ENCODE data around the gene SETD6. TPM values are rescaled to one million over a fixed set of nuclear protein-coding genes. Genes with fewer than 3 reads are reported as not detected.

The SETD6 gene
- total RNA-seq, 1 experiment from 2014 or later = 22.0 TPM

DNA sequence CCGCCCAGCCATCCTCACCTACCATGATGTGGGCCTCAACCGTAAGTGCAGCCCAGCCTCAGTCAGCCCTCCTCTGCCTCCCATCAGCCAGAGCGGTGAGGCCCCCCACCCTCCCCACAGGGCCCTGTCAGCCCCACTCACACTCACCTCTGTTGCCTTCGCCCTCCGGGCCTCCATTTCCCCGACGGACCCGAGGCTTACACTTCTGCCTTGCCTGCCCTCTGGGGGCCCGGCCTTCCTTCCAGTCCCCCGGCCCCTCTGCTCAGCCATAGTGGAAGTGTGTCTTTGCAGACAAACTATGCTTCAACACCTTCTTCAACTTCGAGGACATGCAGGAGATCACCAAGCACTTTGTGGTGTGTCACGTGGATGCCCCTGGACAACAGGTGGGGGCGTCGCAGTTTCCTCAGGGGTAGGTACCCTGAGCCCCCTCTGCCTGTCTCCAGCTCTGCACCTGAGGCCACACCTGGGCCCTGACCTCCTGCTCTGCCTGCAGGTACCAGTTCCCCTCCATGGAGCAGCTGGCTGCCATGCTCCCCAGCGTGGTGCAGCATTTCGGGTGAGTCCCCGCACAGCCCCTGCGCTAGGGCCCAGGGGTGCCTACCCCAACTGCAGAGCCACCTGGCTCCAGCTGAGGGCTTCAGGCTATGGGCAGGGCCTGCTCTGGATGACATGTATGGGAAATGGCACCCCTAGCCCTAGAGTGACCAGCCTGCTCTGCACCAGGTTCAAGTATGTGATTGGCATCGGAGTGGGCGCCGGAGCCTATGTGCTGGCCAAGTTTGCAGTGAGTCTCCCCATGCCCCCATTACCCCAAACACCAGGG is 11.2 kb upstream of the SETD6 start:
- Histone ChIP-seq H3F3A (ENCODE audit: low read length, unreplicated experiment) (no peaks in the 10 kb centered on the region), H4K20me1 (ENCODE audit: low read length) (no peaks in the 10 kb centered on the region), H3K9ac (ENCODE audit: low read length) (no peak overlapping the region), H3K4me1 (ENCODE audit: insufficient read depth, low read length) (peaks cover 7% of the 10 kb centered on the region; the same call in 1 of the 2 replicates), H3K9me2 (replicated peaks; ENCODE audit: low read length) (no peaks in the 10 kb centered on the region), H3K79me2 (ENCODE audit: low read length) (no peaks in the 10 kb centered on the region), H3K27ac (ENCODE audit: low read length) (no peak overlapping the region), H3K4me3 (ENCODE audit: low read length) (no peak overlapping the region), H3K27me3 (ENCODE audit: low read length) (no peaks in the 10 kb centered on the region), H3K9me3 (ENCODE audit: low read length) (no peaks in the 10 kb centered on the region), H3K4me2 (ENCODE audit: low read length) (no peak overlapping the region), H3K36me3 (ENCODE audit: low read depth, low read length) (no peaks in the 10 kb centered on the region), H2AFZ (ENCODE audit: low read length) (no peak overlapping the region)
- ChIA-PET POLR2A (ENCODE audit: unreplicated experiment) (no interaction called here), CTCF (no interaction called here)
- TF ChIP-seq, protein P1, sequence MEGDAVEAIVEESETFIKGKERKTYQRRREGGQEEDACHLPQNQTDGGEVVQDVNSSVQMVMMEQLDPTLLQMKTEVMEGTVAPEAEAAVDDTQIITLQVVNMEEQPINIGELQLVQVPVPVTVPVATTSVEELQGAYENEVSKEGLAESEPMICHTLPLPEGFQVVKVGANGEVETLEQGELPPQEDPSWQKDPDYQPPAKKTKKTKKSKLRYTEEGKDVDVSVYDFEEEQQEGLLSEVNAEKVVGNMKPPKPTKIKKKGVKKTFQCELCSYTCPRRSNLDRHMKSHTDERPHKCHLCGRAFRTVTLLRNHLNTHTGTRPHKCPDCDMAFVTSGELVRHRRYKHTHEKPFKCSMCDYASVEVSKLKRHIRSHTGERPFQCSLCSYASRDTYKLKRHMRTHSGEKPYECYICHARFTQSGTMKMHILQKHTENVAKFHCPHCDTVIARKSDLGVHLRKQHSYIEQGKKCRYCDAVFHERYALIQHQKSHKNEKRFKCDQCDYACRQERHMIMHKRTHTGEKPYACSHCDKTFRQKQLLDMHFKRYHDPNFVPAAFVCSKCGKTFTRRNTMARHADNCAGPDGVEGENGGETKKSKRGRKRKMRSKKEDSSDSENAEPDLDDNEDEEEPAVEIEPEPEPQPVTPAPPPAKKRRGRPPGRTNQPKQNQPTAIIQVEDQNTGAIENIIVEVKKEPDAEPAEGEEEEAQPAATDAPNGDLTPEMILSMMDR (conservative IDR thresholded peaks at IDR 0.05; ENCODE audit: low read depth, low read length) = no peak
- TF ChIP-seq EZH2 (IDR thresholded peaks at IDR 0.05; ENCODE audit: low read length, unreplicated experiment) (no peak), EZH2phosphoT487 (IDR thresholded peaks at IDR 0.05; ENCODE audit: borderline replicate concordance, low read length) (no peak)
- BruUV-seq (replicated peaks) = no TSS peak
- intact Hi-C loops (cut with micrococcal nuclease) = no loop called here
- no peak for ATAC-seq
- no peak for DNase-seq

DNA sequence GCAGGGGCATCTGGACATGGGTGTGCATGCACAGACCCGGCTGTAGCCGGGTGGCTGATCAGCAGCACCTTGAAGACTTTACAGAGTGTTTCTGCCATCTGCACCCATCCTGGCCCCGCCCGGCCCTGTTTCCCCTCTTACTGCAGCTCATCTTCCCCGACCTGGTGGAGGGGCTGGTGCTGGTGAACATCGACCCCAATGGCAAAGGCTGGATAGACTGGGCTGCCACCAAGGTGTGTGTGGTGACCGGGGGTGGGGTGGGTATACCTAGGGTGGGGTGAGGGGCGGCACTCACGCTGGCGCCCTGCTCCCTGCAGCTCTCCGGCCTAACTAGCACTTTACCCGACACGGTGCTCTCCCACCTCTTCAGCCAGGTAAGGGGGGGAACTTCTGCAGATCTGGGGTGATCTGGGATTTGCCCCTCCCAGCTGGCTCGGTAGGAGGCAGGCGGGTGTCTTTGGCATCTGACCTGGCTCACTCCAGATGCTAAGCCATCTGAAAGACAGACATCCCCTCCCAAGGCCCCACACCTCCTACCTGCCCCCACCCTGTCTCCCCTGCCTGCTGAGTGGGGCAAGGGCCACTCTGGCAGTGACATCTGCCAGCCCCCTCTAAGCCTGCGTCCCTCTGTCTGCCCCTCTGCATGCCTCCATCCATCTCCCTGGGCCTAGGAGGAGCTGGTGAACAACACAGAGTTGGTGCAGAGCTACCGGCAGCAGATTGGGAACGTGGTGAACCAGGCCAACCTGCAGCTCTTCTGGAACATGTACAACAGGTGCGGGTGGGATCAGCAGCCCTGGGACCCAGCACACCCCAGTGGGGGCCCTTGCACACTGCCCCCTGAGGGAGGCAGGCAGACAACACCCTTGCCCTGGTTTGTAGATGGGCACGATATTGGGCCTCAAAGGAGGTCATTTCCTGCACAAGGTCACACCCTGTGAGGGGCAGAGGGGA is 8.8 kb upstream of the SETD6 start:
- ChIA-PET CTCF (no interaction called here), POLR2A (ENCODE audit: unreplicated experiment) (no interaction called here)
- BruUV-seq (replicated peaks) = no TSS peak

More for the DNA sequence above, 8.8 kb upstream of the SETD6 start:
- no peaks in the 10 kb centered on the region for H3F3A ChIP-seq (ENCODE audit: low read length, unreplicated experiment)
- no peak for TF ChIP-seq EZH2 (IDR thresholded peaks at IDR 0.05; ENCODE audit: low read length, unreplicated experiment)
- TF ChIP-seq, protein P1 (conservative IDR thresholded peaks at IDR 0.05; ENCODE audit: low read depth, low read length) = no peak
- TF ChIP-seq EZH2phosphoT487 (IDR thresholded peaks at IDR 0.05; ENCODE audit: borderline replicate concordance, low read length) = no peak
- H3K9me3 ChIP-seq (ENCODE audit: low read length) = no peaks in the 10 kb centered on the region
- ATAC-seq (no peak), DNase-seq (no peak)
- no peaks in the 10 kb centered on the region for H3K36me3 ChIP-seq (ENCODE audit: low read depth, low read length)
- H3K79me2 ChIP-seq (ENCODE audit: low read length) = no peaks in the 10 kb centered on the region
- peaks cover 1% of the 10 kb centered on the region; the same call in 1 of the 2 replicates for H3K4me1 ChIP-seq (ENCODE audit: insufficient read depth, low read length)
- H2AFZ ChIP-seq (ENCODE audit: low read length) = no peak overlapping the region
- no peak overlapping the region for H3K9ac ChIP-seq (ENCODE audit: low read length)
- H3K27me3 ChIP-seq (ENCODE audit: low read length) = no peaks in the 10 kb centered on the region
- H3K4me2 ChIP-seq (ENCODE audit: low read length) = no peak overlapping the region
- H3K27ac ChIP-seq (ENCODE audit: low read length) = no peak overlapping the region
- intact Hi-C loops (cut with micrococcal nuclease) = no loop called here
- no peaks in the 10 kb centered on the region for H4K20me1 ChIP-seq (ENCODE audit: low read length)
- no peak overlapping the region for H3K4me3 ChIP-seq (ENCODE audit: low read length)
- H3K9me2 ChIP-seq (replicated peaks; ENCODE audit: low read length) = no peaks in the 10 kb centered on the region

All from PC-3 (cell line).